H1 (cell line): ENCODE results near the gene SAE1. TPM values are rescaled to one million over a fixed set of nuclear protein-coding genes. Genes with fewer than 3 reads are reported as not detected.

Source experiments
- BACH1 ChIP-seq: IDR thresholded peaks from 2 replicates; pipeline ENCODE4 v1.6.1; 2012; ENCODE audit warnings: low read length, improper control_type of control experiment
- CBX5 ChIP-seq: fragments of 300-800, 300-1000 bp; sonication (generic); IDR thresholded peaks from 2 replicates; pipeline ENCODE4 v1.7.1; 2016; ENCODE audit warnings: antibody characterized with exemption, low read length, low read depth
- CBX8 ChIP-seq: fragments of 300-800, 300-1000 bp; sonication (generic); IDR thresholded peaks from 2 replicates; pipeline ENCODE4 v1.7.1; 2016; ENCODE audit warnings: low read depth, low read length, borderline replicate concordance
- CEBPB ChIP-seq: IDR thresholded peaks from 2 replicates; pipeline ENCODE4 v1.6.1; 2012; ENCODE audit warnings: low read depth, low read length
- CHD1 ChIP-seq: IDR thresholded peaks from 2 replicates; pipeline ENCODE4 v1.6.1; 2012; ENCODE audit warnings: low read depth, low read length, improper control_type of control experiment
- CHD2 ChIP-seq: IDR thresholded peaks from 2 replicates; pipeline ENCODE4 v1.6.1; 2012; ENCODE audit warnings: low read length, improper control_type of control experiment
- FOSL1 ChIP-seq: IDR thresholded peaks from 2 replicates; pipeline ENCODE4 v1.6.1; 2011; ENCODE audit warnings: mild to moderate bottlenecking, low read depth, low read length, moderate library complexity; ENCODE audit not compliant: insufficient read depth
- HDAC6 ChIP-seq: IDR thresholded peaks from one replicate; pipeline ENCODE4 v1.7.1; 2012; ENCODE audit warnings: low read depth, mild to moderate bottlenecking, inconsistent platforms, low read length, moderate library complexity
- JUND ChIP-seq: IDR thresholded peaks from 2 replicates; pipeline ENCODE4 v1.6.1; 2011; ENCODE audit warnings: mild to moderate bottlenecking, improper control_type of control experiment, low read length
- POLR2A ChIP-seq, 2 experiments: IDR thresholded peaks; 1 replicate in 1 of 2; 2 replicates in 1 of 2; pipeline ENCODE4 v1.6.1; 2011; ENCODE audit warnings: low read depth in 2 of 2, low read length in 2 of 2, mild to moderate bottlenecking in 2 of 2; ENCODE audit errors: control extremely low read depth in 1 of 2
- RAD21 ChIP-seq, 2 experiments: IDR thresholded peaks in 1 of 2; conservative IDR thresholded peaks in 1 of 2; 2 replicates each; pipeline ENCODE4 v1.6.1; 2011; ENCODE audit warnings: low read depth in 2 of 2, low read length in 2 of 2, improper control_type of control experiment in 1 of 2, inconsistent platforms in 1 of 2, mild to moderate bottlenecking in 1 of 2, moderate library complexity in 1 of 2
- RFX5 ChIP-seq: IDR thresholded peaks from 2 replicates; pipeline ENCODE4 v1.6.1; 2011; ENCODE audit warnings: low read depth, low read length, improper control_type of control experiment, borderline replicate concordance
- RNF2 ChIP-seq: fragments of 200-900, 300-1000 bp; sonication (generic); IDR thresholded peaks from 2 replicates; pipeline ENCODE4 v1.7.1; 2016; ENCODE audit warnings: borderline replicate concordance, low read depth, mild to moderate bottlenecking, antibody characterized with exemption, low read length; ENCODE audit not compliant: poor library complexity, severe bottlenecking; ENCODE audit errors: missing control alignments
- RXRA ChIP-seq: IDR thresholded peaks from 2 replicates; pipeline ENCODE4 v1.6.1; 2011; ENCODE audit warnings: low read depth, mild to moderate bottlenecking, low read length, moderate library complexity; ENCODE audit not compliant: insufficient read depth
- SIN3A ChIP-seq, 2 experiments: IDR thresholded peaks in 1 of 2; conservative IDR thresholded peaks in 1 of 2; 2 replicates each; pipeline ENCODE4 v1.6.1; 2011 to 2012; ENCODE audit warnings: low read length in 2 of 2, improper control_type of control experiment in 1 of 2, low read depth in 1 of 2, mild to moderate bottlenecking in 1 of 2
- SP2 ChIP-seq: IDR thresholded peaks from 2 replicates; pipeline ENCODE4 v1.6.1; 2012; ENCODE audit warnings: mild to moderate bottlenecking, low read length, inconsistent platforms
- SP4 ChIP-seq: IDR thresholded peaks from 2 replicates; pipeline ENCODE4 v1.6.1; 2012; ENCODE audit warnings: low read length, inconsistent platforms
- SRF ChIP-seq: IDR thresholded peaks from 2 replicates; pipeline ENCODE4 v1.6.1; 2011; ENCODE audit warnings: mild to moderate bottlenecking, low read depth, low read length, moderate library complexity
- TAF7 ChIP-seq: optimal IDR thresholded peaks from 2 replicates; pipeline ENCODE3; 2011; ENCODE audit warnings: low read depth, mild to moderate bottlenecking, inconsistent platforms, low read length, moderate library complexity, borderline replicate concordance
- TCF12 ChIP-seq: IDR thresholded peaks from 2 replicates; pipeline ENCODE4 v1.6.1; 2011; ENCODE audit warnings: low read depth, mild to moderate bottlenecking, low read length
- polyA plus RNA-seq, 7 experiments: library from polyadenylated mRNA; depleted of rRNA in 3 of 7; stranded (reverse) in 5 of 7; unstranded in 2 of 7; fragments of >200 nt in 5 of 7; fragments of 200-250 nt in 2 of 7; gene quantifications; 1 replicate in 5 of 7; 2 replicates in 1 of 7; 4 replicates in 1 of 7; pipeline versions ENCODE4 v1.2.1 to v1.2.3, GENCODE V29; 2011 to 2013; ENCODE audit warnings: missing spikeins in 2 of 7, mixed read lengths in 2 of 7
- total RNA-seq: library from RNA; stranded (reverse); fragmentation: NEBNext Ultra II Directional; extraction: Animal tissue kit (Norgen Biotek cat#: 25700); gene quantifications from 2 replicates; pipeline ENCODE4 v1.2.1, GENCODE V29; 2021
- TF ChIP-seq, protein P1 (sequence below): IDR thresholded peaks from 2 replicates; pipeline ENCODE4 v1.6.1; 2011; ENCODE audit warnings: low read length, improper control_type of control experiment
- TF ChIP-seq, protein P2 (sequence below): IDR thresholded peaks from 2 replicates; pipeline ENCODE4 v1.6.1; 2012; ENCODE audit warnings: inconsistent platforms

The SAE1 gene
- total and polyA plus RNA-seq, 2 of the 8 experiments (the other 6 are each of a cell fraction or from before 2014, with no cell fraction given) = 213 to 268 TPM

DNA sequence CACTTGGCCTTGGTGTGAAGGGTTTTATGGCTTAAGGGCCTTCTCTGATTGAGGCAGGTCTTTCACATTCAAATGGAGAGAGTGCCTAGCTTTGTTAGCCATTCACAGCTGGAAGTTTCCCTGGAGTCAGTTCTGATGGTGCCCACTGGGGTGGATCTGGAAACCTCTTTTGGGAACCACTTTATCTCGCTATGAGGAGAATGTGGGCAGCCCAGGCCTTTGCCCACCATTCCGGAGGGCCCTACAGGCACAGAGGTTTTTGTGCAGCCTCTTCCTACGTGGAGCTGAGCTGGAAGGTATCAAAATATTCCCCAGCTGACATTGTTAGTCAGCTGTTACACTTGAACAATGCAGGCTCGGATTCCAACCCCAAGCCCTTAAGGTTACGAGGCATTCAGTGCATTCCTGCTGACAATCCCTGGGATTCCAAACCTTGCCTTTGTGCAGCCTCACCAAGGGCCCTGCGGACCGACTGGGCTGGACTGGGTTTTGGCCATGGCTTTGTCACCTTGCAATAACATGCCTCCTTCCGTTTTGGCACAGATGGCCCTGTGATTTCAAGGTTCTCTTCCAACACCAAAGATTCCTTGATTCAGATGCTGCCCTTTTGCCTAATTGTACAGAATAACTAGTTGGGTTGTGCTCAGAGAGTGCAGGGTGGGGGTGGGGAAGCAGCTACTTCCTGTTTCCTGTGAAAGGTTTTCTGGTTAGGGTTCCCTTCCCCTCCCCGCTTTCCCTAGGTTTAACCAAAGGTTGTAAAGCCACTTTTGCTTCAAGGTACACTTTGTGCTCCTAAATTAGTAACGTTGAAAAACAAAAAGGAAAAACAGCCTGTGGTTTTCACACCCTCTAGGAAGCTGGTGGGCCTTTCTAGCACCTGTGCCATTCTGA, 27.0 kb downstream of the SAE1 start (continued):
- TF ChIP-seq RXRA = no peak
- TF ChIP-seq BACH1 = no peak; the same call in 1 of the 2 replicates
- TF ChIP-seq HDAC6 = no peak
- peak in 1 of 2 experiments; percentile 18; a peak in 1 of 3 replicates for TF ChIP-seq POLR2A (IDR thresholded peaks at IDR 0.05; ENCODE audit: control extremely low read depth in 1 of 2, low read depth in 2 of 2, low read length in 2 of 2)
- TF ChIP-seq SP4 = no peak; the same call in 1 of the 2 replicates
- TF ChIP-seq CBX8 = no peak
- no peak for TF ChIP-seq RNF2
- TF ChIP-seq FOSL1 = no peak
- TF ChIP-seq SRF = no peak
- 0 out of 4 replicates have a peak, but pooled peaks of 1 of the 2 experiments have one; percentile 2 for TF ChIP-seq RAD21 (IDR thresholded peaks at IDR 0.05 in 1 of 2, conservative IDR thresholded peaks at IDR 0.05 in 1 of 2; ENCODE audit: low read depth in 2 of 2, low read length in 2 of 2)
- TF ChIP-seq, protein P1, sequence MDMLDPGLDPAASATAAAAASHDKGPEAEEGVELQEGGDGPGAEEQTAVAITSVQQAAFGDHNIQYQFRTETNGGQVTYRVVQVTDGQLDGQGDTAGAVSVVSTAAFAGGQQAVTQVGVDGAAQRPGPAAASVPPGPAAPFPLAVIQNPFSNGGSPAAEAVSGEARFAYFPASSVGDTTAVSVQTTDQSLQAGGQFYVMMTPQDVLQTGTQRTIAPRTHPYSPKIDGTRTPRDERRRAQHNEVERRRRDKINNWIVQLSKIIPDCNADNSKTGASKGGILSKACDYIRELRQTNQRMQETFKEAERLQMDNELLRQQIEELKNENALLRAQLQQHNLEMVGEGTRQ = no peak
- TF ChIP-seq SP2 = no peak
- TF ChIP-seq TAF7 = no peak
- TF ChIP-seq RFX5 = no peak
- peak; percentile 89 to 96 for TF ChIP-seq SIN3A (conservative IDR thresholded peaks at IDR 0.05 in 1 of 2, IDR thresholded peaks at IDR 0.05 in 1 of 2; ENCODE audit: low read depth in 1 of 2, low read length in 2 of 2)
- TF ChIP-seq CEBPB = no peak
- no peak; the same call in 1 of the 2 replicates for TF ChIP-seq CHD2
- TF ChIP-seq TCF12 = 0 out of 2 replicates have a peak, but pooled peaks have one; percentile 28
- TF ChIP-seq JUND = no peak
- no peak for TF ChIP-seq CBX5
- TF ChIP-seq CHD1 = no peak
- TF ChIP-seq, protein P2, sequence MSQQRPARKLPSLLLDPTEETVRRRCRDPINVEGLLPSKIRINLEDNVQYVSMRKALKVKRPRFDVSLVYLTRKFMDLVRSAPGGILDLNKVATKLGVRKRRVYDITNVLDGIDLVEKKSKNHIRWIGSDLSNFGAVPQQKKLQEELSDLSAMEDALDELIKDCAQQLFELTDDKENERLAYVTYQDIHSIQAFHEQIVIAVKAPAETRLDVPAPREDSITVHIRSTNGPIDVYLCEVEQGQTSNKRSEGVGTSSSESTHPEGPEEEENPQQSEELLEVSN = no peak
